PC-9 (cell line): ENCODE data around the gene NLGN1.

Source experiments
- EZH2 ChIP-seq: fragments of 200-600 bp; sonication (generic); IDR thresholded peaks from 2 replicates; pipeline ENCODE4 v1.8.0; 2017; ENCODE audit warnings: antibody characterized with exemption, low read depth
- TF ChIP-seq, protein P1 (sequence below): fragments of 200-600 bp; sonication (generic); conservative IDR thresholded peaks from 2 replicates; pipeline ENCODE4 v1.6.1; 2017; ENCODE audit warnings: mixed run types, antibody characterized with exemption, mild to moderate bottlenecking, moderate library complexity

DNA sequence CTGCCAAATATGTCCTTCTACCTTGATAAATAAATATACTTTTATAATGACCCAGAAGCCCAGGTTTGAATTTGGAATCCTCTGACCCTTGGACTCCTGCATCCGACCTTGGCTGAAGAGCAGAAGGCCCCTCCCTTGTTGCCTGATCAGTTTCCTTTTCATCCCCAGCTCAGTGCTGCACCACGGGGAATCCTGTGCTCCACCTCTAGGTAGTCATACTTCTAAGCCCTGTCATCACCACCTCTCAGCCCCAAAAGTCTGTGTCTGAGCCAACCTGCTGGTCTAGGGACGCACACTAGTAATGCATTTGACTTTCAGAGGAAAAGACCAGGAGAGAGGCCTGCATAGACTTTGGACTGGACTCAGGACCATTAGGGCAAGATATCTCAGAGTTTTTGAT is 310.6 kb downstream of the NLGN1 start:
- TF ChIP-seq, protein P1, sequence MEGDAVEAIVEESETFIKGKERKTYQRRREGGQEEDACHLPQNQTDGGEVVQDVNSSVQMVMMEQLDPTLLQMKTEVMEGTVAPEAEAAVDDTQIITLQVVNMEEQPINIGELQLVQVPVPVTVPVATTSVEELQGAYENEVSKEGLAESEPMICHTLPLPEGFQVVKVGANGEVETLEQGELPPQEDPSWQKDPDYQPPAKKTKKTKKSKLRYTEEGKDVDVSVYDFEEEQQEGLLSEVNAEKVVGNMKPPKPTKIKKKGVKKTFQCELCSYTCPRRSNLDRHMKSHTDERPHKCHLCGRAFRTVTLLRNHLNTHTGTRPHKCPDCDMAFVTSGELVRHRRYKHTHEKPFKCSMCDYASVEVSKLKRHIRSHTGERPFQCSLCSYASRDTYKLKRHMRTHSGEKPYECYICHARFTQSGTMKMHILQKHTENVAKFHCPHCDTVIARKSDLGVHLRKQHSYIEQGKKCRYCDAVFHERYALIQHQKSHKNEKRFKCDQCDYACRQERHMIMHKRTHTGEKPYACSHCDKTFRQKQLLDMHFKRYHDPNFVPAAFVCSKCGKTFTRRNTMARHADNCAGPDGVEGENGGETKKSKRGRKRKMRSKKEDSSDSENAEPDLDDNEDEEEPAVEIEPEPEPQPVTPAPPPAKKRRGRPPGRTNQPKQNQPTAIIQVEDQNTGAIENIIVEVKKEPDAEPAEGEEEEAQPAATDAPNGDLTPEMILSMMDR, result no peak
- TF ChIP-seq EZH2, result no peak
